Ascending aorta (tissue), 2 donors: ENCODE results near the gene GPR176. TPM values are rescaled to one million over a fixed set of nuclear protein-coding genes. Genes with fewer than 3 reads are reported as not detected.
A peak's percentile ranks its signal among the peaks of the same experiment; 100 is the strongest.

Source experiments
- DNase-seq, 2 donors: peaks; one replicate each; pipeline ENCODE4 v3.0.0-alpha.2; 2019; ENCODE audit warnings: low spot score in 2 of 2
- H3K27ac ChIP-seq, 2 donors: fragments of 200-600 bp; sonication (generic); one replicate each; pipeline ENCODE4 v1.5.1; 2016 to 2017; ENCODE audit warnings: mild to moderate bottlenecking in 1 of 2
- H3K27me3 ChIP-seq: fragments of 200-600 bp; sonication (generic); one replicate; pipeline ENCODE4 v1.5.1; 2017
- H3K36me3 ChIP-seq, 2 donors: fragments of 200-600 bp; sonication (generic); one replicate each; pipeline ENCODE4 v1.5.1; 2016
- H3K4me1 ChIP-seq, 2 donors: fragments of 200-600 bp; sonication (generic); one replicate each; pipeline ENCODE4 v1.5.1; 2016 to 2017; ENCODE audit warnings: mild to moderate bottlenecking in 1 of 2
- H3K4me3 ChIP-seq, 2 donors: fragments of 200-600 bp; sonication (generic); one replicate each; pipeline ENCODE4 v1.5.1; 2016 to 2017; ENCODE audit warnings: mild to moderate bottlenecking in 1 of 2
- H3K9me3 ChIP-seq, 2 donors: fragments of 200-600 bp; sonication (generic); one replicate each; pipeline ENCODE4 v1.5.1; 2016
- CTCF ChIP-seq, 3 experiments: fragments of 200-600 bp in 2 of 3; fragments of 450-650 bp in 1 of 3; sonication (generic) in 2 of 3; IDR thresholded peaks; one replicate each; pipeline ENCODE4 v1.5.1; 2016 to 2019; ENCODE audit warnings: antibody characterized with exemption in 3 of 3, mild to moderate bottlenecking in 1 of 3, moderate library complexity in 1 of 3
- intact Hi-C: fragments of 100-400 bp; cut with DNase I; formaldehyde crosslinking; loops from one replicate; pipeline ENCODE4 v1.15.1; 2023
- total RNA-seq: library from RNA; depleted of rRNA; stranded (reverse); fragments of >200 nt; gene quantifications from one replicate; pipeline ENCODE4 v1.1.0, GENCODE V29; 2016

Gene GPR176
- total RNA-seq, 1 donor from 2014 or later = 99.1 TPM

- no peak overlapping the region for H3K4me3 ChIP-seq
- H3K36me3 ChIP-seq = no peaks in the 10 kb centered on the region
- intact Hi-C loops = no loop called here
- H3K9me3 ChIP-seq = no peaks in the 10 kb centered on the region
- H3K27me3 ChIP-seq = no peaks in the 10 kb centered on the region
- TF ChIP-seq CTCF (IDR thresholded peaks at IDR 0.05) = no peak
- no peak overlapping the region for H3K27ac ChIP-seq
- H3K4me1 ChIP-seq = peaks cover 0 to 5% of the 10 kb centered on the region in 2 donors
- DNase-seq = no peak
These were observed 132.0 kb downstream of the GPR176 start for GRCh38 chr15:39788108-39788507.

GRCh38 chr15:39787479-39787878 is 132.6 kb downstream of the GPR176 start:
- Histone ChIP-seq H3K4me1 (peaks cover 0 to 5% of the 10 kb centered on the region in 2 donors), H3K27ac (no peak overlapping the region), H3K4me3 (no peak overlapping the region), H3K36me3 (no peaks in the 10 kb centered on the region), H3K27me3 (no peaks in the 10 kb centered on the region), H3K9me3 (no peaks in the 10 kb centered on the region)
- intact Hi-C loops = no loop called here
- no peak for TF ChIP-seq CTCF (IDR thresholded peaks at IDR 0.05)
- DNase-seq = no peak

GRCh38 chr15:39786447-39787056 is 133.5 kb downstream of the GPR176 start:
- Histone ChIP-seq H3K27ac (no peak overlapping the region), H3K27me3 (no peaks in the 10 kb centered on the region), H3K9me3 (no peaks in the 10 kb centered on the region), H3K4me3 (no peak overlapping the region), H3K36me3 (no peaks in the 10 kb centered on the region), H3K4me1 (peaks cover 0 to 8% of the 10 kb centered on the region in 2 donors)
- DNase-seq = no peak
- intact Hi-C loops = loop anchor here (1.0 kb wide), 1 partner anchor 190 kb away; no protein-coding TSS in a partner anchor
- TF ChIP-seq CTCF (IDR thresholded peaks at IDR 0.05) = peak; percentile 47 to 66 (median 49)

- no peaks in the 10 kb centered on the region for H3K9me3 ChIP-seq
- no peak overlapping the region for H3K4me3 ChIP-seq
- peaks cover 0 to 8% of the 10 kb centered on the region in 2 donors for H3K4me1 ChIP-seq
- DNase-seq = no peak
- TF ChIP-seq CTCF (IDR thresholded peaks at IDR 0.05) = no peak
- no peaks in the 10 kb centered on the region for H3K36me3 ChIP-seq
- H3K27ac ChIP-seq = no peak overlapping the region
- H3K27me3 ChIP-seq = no peaks in the 10 kb centered on the region
- intact Hi-C loops = loop anchor here (1.0 kb wide), 1 partner anchor 190 kb away; no protein-coding TSS in a partner anchor
These were observed 134.2 kb downstream of the GPR176 start for GRCh38 chr15:39785841-39786240.

- H3K4me1 ChIP-seq = peaks cover 0 to 8% of the 10 kb centered on the region in 2 donors
- DNase-seq = no peak
- no peaks in the 10 kb centered on the region for H3K36me3 ChIP-seq
- no peaks in the 10 kb centered on the region for H3K27me3 ChIP-seq
- H3K27ac ChIP-seq = no peak overlapping the region
- no peak overlapping the region for H3K4me3 ChIP-seq
- intact Hi-C loops = no loop called here
- no peak for TF ChIP-seq CTCF (IDR thresholded peaks at IDR 0.05)
- H3K9me3 ChIP-seq = no peaks in the 10 kb centered on the region
These were observed 134.9 kb downstream of the GPR176 start for GRCh38 chr15:39785139-39785538.
